Vagina (tissue), 2 donors: ENCODE measurements around the gene LHPP.

Source experiments
- CTCF ChIP-seq, 3 experiments: fragments of 450-650 bp in 2 of 3; fragments of 200-600 bp in 1 of 3; sonication (generic) in 1 of 3; IDR thresholded peaks; one replicate each; pipeline ENCODE4 v1.5.1; 2017 to 2019; ENCODE audit warnings: antibody characterized with exemption in 3 of 3, mild to moderate bottlenecking in 2 of 3, moderate library complexity in 2 of 3
- POLR2A ChIP-seq, 2 donors: fragments of 450-650 bp; IDR thresholded peaks; one replicate each; pipeline ENCODE4 v1.6.1; 2017; ENCODE audit warnings: antibody characterized with exemption in 2 of 2, mild to moderate bottlenecking in 2 of 2, moderate library complexity in 2 of 2

GRCh38 chr10:124600051-124600880, 138.6 kb downstream of the LHPP start:
- no peak for TF ChIP-seq CTCF (IDR thresholded peaks at IDR 0.05)
- TF ChIP-seq POLR2A (IDR thresholded peaks at IDR 0.05): no peak
